Karpas-422 (cell line): ENCODE measurements around the gene CD28. TPM values are rescaled to one million over a fixed set of nuclear protein-coding genes. Genes with fewer than 3 reads are reported as not detected.
A peak's percentile ranks its signal among the peaks of the same experiment; 100 is the strongest.

Experiments
- DNase-seq: peaks from one replicate; pipeline ENCODE4 v3.0.0-alpha.2; 2015
- H2AFZ ChIP-seq: fragments of 200-600 bp; sonication (generic); 2 replicates; pipeline ENCODE4 v1.6.1; 2014; ENCODE audit warnings: antibody characterized with exemption, low read length, mixed read lengths
- H3K27ac ChIP-seq: fragments of 200-600 bp; sonication (generic); 2 replicates; pipeline ENCODE4 v1.5.1; 2014; ENCODE audit warnings: mild to moderate bottlenecking, low read length, moderate library complexity
- H3K27me3 ChIP-seq: fragments of 200-600 bp; sonication (generic); 2 replicates; pipeline ENCODE4 v1.6.1; 2014; ENCODE audit warnings: low read length, mixed read lengths
- H3K36me3 ChIP-seq: fragments of 200-600 bp; sonication (generic); 2 replicates; pipeline ENCODE4 v1.6.1; 2014; ENCODE audit warnings: low read length, mixed read lengths; ENCODE audit not compliant: insufficient read depth
- H3K4me1 ChIP-seq: fragments of 200-600 bp; sonication (generic); 2 replicates; pipeline ENCODE4 v1.6.1; 2014; ENCODE audit warnings: mild to moderate bottlenecking, low read length, mixed read lengths
- H3K4me2 ChIP-seq: fragments of 200-600 bp; sonication (generic); 2 replicates; pipeline ENCODE4 v1.6.1; 2014; ENCODE audit warnings: low read length, low read depth, mild to moderate bottlenecking; ENCODE audit not compliant: poor library complexity, severe bottlenecking
- H3K4me3 ChIP-seq: fragments of 200-600 bp; sonication (generic); 2 replicates; pipeline ENCODE4 v1.5.1; 2014; ENCODE audit warnings: mild to moderate bottlenecking, antibody characterized with exemption, low read length, mixed read lengths
- H3K79me2 ChIP-seq: fragments of 200-600 bp; sonication (generic); 2 replicates; pipeline ENCODE4 v1.6.1; 2014; ENCODE audit warnings: mild to moderate bottlenecking, low read length, mixed read lengths
- H3K9ac ChIP-seq: fragments of 200-600 bp; sonication (generic); 2 replicates; pipeline ENCODE4 v1.6.0; 2014; ENCODE audit warnings: low read length
- H3K9me2 ChIP-seq: fragments of 200-600 bp; sonication (generic), shearing (Covaris generic); replicated peaks from 2 replicates; pipeline ENCODE4 v1.6.0; 2014; ENCODE audit warnings: mild to moderate bottlenecking, low read length, moderate library complexity; ENCODE audit not compliant: insufficient read depth
- H3K9me3 ChIP-seq: fragments of 300-700, 200-600 bp; sonication (generic); 2 replicates; pipeline ENCODE4 v1.6.1; 2014; ENCODE audit warnings: low read length, mixed read lengths
- H4K20me1 ChIP-seq: fragments of 200-600 bp; sonication (generic); 2 replicates; pipeline ENCODE4 v1.6.1; 2014; ENCODE audit warnings: mild to moderate bottlenecking, antibody characterized with exemption, low read length, low read depth; ENCODE audit not compliant: insufficient read depth
- total RNA-seq: library from RNA; depleted of rRNA; stranded (reverse); fragments of >200 nt; shearing (Covaris generic); gene quantifications from 2 replicates; pipeline ENCODE4 v1.2.3, GENCODE V29; 2014; ENCODE audit warnings: low replicate concordance; rRNA removed

Gene CD28
- not detected in 2 replicates for total RNA-seq

GRCh38 chr2:203706403-203706802 is at the start of gene CD28:
CD28 (plus strand) TSS chr2:203706639; CDS start chr2:203706697, 58 bp downstream.
- Histone ChIP-seq H3K36me3 (no peaks in the 10 kb centered on the region), H3K27me3 (peaks cover 3% of the 10 kb centered on the region; the same call in 1 of the 2 replicates), H2AFZ (no peak within 1 kb of the TSS), H4K20me1 (no peaks in the 10 kb centered on the region), H3K9me3 (no peaks in the 10 kb centered on the region), H3K4me1 (no peaks in the 10 kb centered on the region), H3K9ac (no peak within 1 kb of the TSS), H3K4me3 (no peak within 1 kb of the TSS), H3K79me2 (no peaks in the 10 kb centered on the region), H3K4me2 (no peak within 1 kb of the TSS), H3K27ac (no peak within 1 kb of the TSS), H3K9me2 (no peaks in the 10 kb centered on the region)
- DNase-seq: no peak

- Histone ChIP-seq H3K9me2 (no peaks in the 10 kb centered on the region), H3K79me2 (no peaks in the 10 kb centered on the region), H4K20me1 (no peaks in the 10 kb centered on the region), H3K27me3 (no peaks in the 10 kb centered on the region), H3K9me3 (no peaks in the 10 kb centered on the region), H3K36me3 (no peaks in the 10 kb centered on the region), H3K9ac (no peak overlapping the region), H3K4me2 (no peak overlapping the region), H3K4me3 (no peak overlapping the region), H3K27ac (no peak overlapping the region), H3K4me1 (peaks cover 7% of the 10 kb centered on the region), H2AFZ (no peak overlapping the region)
- DNase-seq: peak; percentile 54
Measured at GRCh38 chr2:203659331-203660049, 46.9 kb upstream of the CD28 start.

- Histone ChIP-seq H3K79me2 (no peaks in the 10 kb centered on the region), H3K4me1 (peaks cover 7% of the 10 kb centered on the region), H3K4me2 (no peak overlapping the region), H3K9me2 (no peaks in the 10 kb centered on the region), H3K27me3 (no peaks in the 10 kb centered on the region), H3K9me3 (no peaks in the 10 kb centered on the region), H3K4me3 (no peak overlapping the region), H2AFZ (no peak overlapping the region), H3K9ac (no peak overlapping the region), H3K36me3 (no peaks in the 10 kb centered on the region), H3K27ac (no peak overlapping the region), H4K20me1 (no peaks in the 10 kb centered on the region)
- no peak for DNase-seq
Measured at GRCh38 chr2:203660465-203660864, 46.0 kb upstream of the CD28 start.

- Histone ChIP-seq H3K4me2 (no peak overlapping the region), H2AFZ (no peak overlapping the region), H3K4me3 (no peak overlapping the region), H3K27me3 (no peaks in the 10 kb centered on the region), H3K36me3 (no peaks in the 10 kb centered on the region), H3K4me1 (peaks cover 7% of the 10 kb centered on the region), H4K20me1 (no peaks in the 10 kb centered on the region), H3K79me2 (no peaks in the 10 kb centered on the region), H3K27ac (no peak overlapping the region), H3K9me2 (no peaks in the 10 kb centered on the region), H3K9me3 (no peaks in the 10 kb centered on the region), H3K9ac (no peak overlapping the region)
- DNase-seq: no peak
Measured at GRCh38 chr2:203661279-203661908, 45.0 kb upstream of the CD28 start.

- no peaks in the 10 kb centered on the region for H3K79me2 ChIP-seq
- no peaks in the 10 kb centered on the region for H3K9me2 ChIP-seq
- H3K27me3 ChIP-seq: no peaks in the 10 kb centered on the region
- H3K9me3 ChIP-seq: no peaks in the 10 kb centered on the region
- no peak overlapping the region for H3K27ac ChIP-seq
- H3K4me1 ChIP-seq: peaks cover 7% of the 10 kb centered on the region
- no peak overlapping the region for H3K4me2 ChIP-seq
- DNase-seq: no peak
- H3K9ac ChIP-seq: no peak overlapping the region
- H3K36me3 ChIP-seq: no peaks in the 10 kb centered on the region
- no peak overlapping the region for H2AFZ ChIP-seq
- H3K4me3 ChIP-seq: no peak overlapping the region
- no peaks in the 10 kb centered on the region for H4K20me1 ChIP-seq
Measured at GRCh38 chr2:203662487-203662886, 44.0 kb upstream of the CD28 start.

GRCh38 chr2:203662951-203663350 is 43.5 kb upstream of the CD28 start:
- Histone ChIP-seq H2AFZ (no peak overlapping the region), H3K9ac (no peak overlapping the region), H3K36me3 (no peaks in the 10 kb centered on the region), H3K4me3 (no peak overlapping the region), H3K9me2 (no peaks in the 10 kb centered on the region), H3K4me2 (no peak overlapping the region), H3K9me3 (no peaks in the 10 kb centered on the region), H3K4me1 (peaks cover 7% of the 10 kb centered on the region), H4K20me1 (no peaks in the 10 kb centered on the region), H3K27ac (no peak overlapping the region), H3K79me2 (no peaks in the 10 kb centered on the region), H3K27me3 (no peaks in the 10 kb centered on the region)
- DNase-seq: no peak

- H3K4me3 ChIP-seq: no peak overlapping the region
- H3K4me1 ChIP-seq: peaks cover 7% of the 10 kb centered on the region
- no peaks in the 10 kb centered on the region for H3K79me2 ChIP-seq
- no peaks in the 10 kb centered on the region for H3K27me3 ChIP-seq
- no peaks in the 10 kb centered on the region for H3K9me2 ChIP-seq
- no peak overlapping the region for H3K27ac ChIP-seq
- H4K20me1 ChIP-seq: no peaks in the 10 kb centered on the region
- H3K36me3 ChIP-seq: no peaks in the 10 kb centered on the region
- H3K4me2 ChIP-seq: no peak overlapping the region
- H2AFZ ChIP-seq: no peak overlapping the region
- no peak for DNase-seq
- no peak overlapping the region for H3K9ac ChIP-seq
- no peaks in the 10 kb centered on the region for H3K9me3 ChIP-seq
Measured at GRCh38 chr2:203664029-203664755, 42.2 kb upstream of the CD28 start.

GRCh38 chr2:203667838-203668237 is 38.6 kb upstream of the CD28 start:
- H3K4me2 ChIP-seq: no peak overlapping the region
- no peaks in the 10 kb centered on the region for H4K20me1 ChIP-seq
- no peak overlapping the region for H3K9ac ChIP-seq
- no peaks in the 10 kb centered on the region for H3K9me2 ChIP-seq
- H3K9me3 ChIP-seq: no peaks in the 10 kb centered on the region
- DNase-seq: no peak
- H3K4me3 ChIP-seq: no peak overlapping the region
- no peaks in the 10 kb centered on the region for H3K36me3 ChIP-seq
- H3K27ac ChIP-seq: no peak overlapping the region
- no peaks in the 10 kb centered on the region for H3K4me1 ChIP-seq
- H3K79me2 ChIP-seq: no peaks in the 10 kb centered on the region
- no peaks in the 10 kb centered on the region for H3K27me3 ChIP-seq
- H2AFZ ChIP-seq: no peak overlapping the region
